ENCODE results near the gene SERGEF.

DNA sequence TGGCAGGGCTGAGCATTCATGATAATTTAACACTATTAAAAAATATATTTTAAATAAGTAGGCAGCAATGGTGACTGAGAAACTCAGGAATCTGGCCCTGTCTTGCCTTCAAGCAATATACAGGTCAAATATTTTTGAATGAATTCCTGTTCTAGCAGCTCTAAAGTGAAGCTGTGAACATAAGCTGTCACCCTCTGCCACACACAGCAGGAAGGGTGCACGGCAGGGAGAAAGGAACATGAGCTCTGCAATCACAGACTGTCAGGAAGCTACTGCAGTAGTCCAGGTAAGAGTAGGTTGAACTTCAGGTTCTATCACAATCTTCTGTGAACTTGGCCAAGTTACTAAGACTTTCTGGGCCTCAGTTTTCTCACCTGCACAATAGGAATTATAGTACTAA, 114.8 kb downstream of the SERGEF start:
- TF ChIP-seq, protein P1, sequence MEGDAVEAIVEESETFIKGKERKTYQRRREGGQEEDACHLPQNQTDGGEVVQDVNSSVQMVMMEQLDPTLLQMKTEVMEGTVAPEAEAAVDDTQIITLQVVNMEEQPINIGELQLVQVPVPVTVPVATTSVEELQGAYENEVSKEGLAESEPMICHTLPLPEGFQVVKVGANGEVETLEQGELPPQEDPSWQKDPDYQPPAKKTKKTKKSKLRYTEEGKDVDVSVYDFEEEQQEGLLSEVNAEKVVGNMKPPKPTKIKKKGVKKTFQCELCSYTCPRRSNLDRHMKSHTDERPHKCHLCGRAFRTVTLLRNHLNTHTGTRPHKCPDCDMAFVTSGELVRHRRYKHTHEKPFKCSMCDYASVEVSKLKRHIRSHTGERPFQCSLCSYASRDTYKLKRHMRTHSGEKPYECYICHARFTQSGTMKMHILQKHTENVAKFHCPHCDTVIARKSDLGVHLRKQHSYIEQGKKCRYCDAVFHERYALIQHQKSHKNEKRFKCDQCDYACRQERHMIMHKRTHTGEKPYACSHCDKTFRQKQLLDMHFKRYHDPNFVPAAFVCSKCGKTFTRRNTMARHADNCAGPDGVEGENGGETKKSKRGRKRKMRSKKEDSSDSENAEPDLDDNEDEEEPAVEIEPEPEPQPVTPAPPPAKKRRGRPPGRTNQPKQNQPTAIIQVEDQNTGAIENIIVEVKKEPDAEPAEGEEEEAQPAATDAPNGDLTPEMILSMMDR (IDR thresholded peaks at IDR 0.05) = no peak
- no peak for TF ChIP-seq POLR2A (IDR thresholded peaks at IDR 0.05)

Data from ovary (tissue), 3 donors.